ENCODE measurements around the gene JAK3. TPM values are rescaled to one million over a fixed set of nuclear protein-coding genes. Genes with fewer than 3 reads are reported as not detected.

The JAK3 gene
- total RNA-seq, 1 donor from 2014 or later: 1.6 TPM

DNA sequence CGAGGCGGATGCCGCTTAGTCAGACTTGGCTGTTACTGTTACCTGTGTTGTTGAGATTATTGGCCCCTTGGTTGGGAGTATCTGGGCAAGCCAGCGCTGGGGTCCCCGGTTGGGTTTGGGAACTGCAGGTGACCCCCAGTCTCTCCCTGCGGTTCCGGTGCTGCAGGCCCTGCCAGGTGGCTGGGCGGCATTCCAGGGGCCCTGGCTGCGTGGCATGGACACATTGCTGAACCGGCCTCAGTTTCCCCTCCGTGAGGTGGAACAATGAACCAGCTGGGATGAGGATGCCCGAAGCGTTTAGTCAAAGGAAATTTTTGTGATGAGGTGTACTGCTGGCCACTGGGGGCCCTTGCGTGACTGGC is 52.3 kb downstream of the JAK3 start:
- H3K4me3 Mint-ChIP-seq (ENCODE audit: unreplicated experiment): no peak overlapping the region
- H3K36me3 Mint-ChIP-seq (ENCODE audit: unreplicated experiment): no peaks in the 10 kb centered on the region
- peaks cover 18% of the 10 kb centered on the region for H3K27me3 Mint-ChIP-seq (ENCODE audit: unreplicated experiment)
- DNase-seq (ENCODE audit: extremely low spot score, unreplicated experiment): no peak
- H3K27ac Mint-ChIP-seq (ENCODE audit: unreplicated experiment): no peak overlapping the region
- H3K9me3 Mint-ChIP-seq (ENCODE audit: unreplicated experiment): no peaks in the 10 kb centered on the region
- peaks cover 13% of the 10 kb centered on the region for H3K4me1 Mint-ChIP-seq (ENCODE audit: unreplicated experiment)
- TF ChIP-seq, protein P1, sequence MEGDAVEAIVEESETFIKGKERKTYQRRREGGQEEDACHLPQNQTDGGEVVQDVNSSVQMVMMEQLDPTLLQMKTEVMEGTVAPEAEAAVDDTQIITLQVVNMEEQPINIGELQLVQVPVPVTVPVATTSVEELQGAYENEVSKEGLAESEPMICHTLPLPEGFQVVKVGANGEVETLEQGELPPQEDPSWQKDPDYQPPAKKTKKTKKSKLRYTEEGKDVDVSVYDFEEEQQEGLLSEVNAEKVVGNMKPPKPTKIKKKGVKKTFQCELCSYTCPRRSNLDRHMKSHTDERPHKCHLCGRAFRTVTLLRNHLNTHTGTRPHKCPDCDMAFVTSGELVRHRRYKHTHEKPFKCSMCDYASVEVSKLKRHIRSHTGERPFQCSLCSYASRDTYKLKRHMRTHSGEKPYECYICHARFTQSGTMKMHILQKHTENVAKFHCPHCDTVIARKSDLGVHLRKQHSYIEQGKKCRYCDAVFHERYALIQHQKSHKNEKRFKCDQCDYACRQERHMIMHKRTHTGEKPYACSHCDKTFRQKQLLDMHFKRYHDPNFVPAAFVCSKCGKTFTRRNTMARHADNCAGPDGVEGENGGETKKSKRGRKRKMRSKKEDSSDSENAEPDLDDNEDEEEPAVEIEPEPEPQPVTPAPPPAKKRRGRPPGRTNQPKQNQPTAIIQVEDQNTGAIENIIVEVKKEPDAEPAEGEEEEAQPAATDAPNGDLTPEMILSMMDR (IDR thresholded peaks at IDR 0.05): no peak

DNA sequence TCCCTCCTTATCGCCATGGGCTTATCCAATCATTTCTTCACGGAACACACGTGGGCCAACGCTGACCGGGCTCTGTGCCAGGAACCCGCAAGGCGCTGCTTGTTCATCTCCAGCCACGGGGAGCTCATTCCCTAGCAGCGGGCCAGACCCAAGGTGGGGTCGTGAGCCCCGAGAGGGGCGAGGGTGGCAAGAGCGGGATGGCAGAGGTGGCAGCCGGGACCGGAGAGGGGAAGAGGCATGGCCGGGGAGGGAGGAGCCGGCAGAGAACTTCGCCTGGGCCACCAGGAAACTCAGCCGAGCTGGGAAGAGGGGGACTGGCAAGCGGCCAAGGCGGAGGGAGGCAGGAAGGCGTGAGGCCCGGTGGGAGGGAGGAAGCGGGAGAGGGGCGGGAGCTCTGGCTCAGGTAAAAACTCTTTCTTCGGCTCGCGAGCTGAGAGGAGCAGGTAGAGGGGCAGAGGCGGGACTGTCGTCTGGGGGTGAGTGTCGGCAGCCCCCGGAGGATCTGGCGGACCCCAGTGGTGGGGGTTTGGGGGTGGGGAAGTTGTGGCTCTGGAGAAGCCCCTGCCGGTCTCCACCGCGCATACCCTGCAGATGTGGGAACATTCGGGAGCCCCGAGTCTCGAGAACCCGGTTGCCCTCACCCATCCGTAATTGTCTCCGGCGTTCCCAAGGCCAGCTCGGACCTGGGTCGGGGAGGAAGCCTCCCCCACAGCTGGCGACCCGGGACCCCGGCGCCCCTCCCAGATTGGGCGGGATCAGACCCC is 52.9 kb downstream of the JAK3 start, which contains the start of gene B3GNT3:
TSS of gene B3GNT3 (plus strand) at position 408 of the 764 bp plus-strand sequence. CDS start 12,670 bp downstream, outside the sequence.
- H3K27me3 Mint-ChIP-seq (ENCODE audit: unreplicated experiment): peaks cover 18% of the 10 kb centered on the region
- H3K4me1 Mint-ChIP-seq (ENCODE audit: unreplicated experiment): peaks cover 13% of the 10 kb centered on the region
- no peak within 1 kb of the TSS for H3K27ac Mint-ChIP-seq (ENCODE audit: unreplicated experiment)
- no peaks in the 10 kb centered on the region for H3K9me3 Mint-ChIP-seq (ENCODE audit: unreplicated experiment)
- no peak for DNase-seq (ENCODE audit: extremely low spot score, unreplicated experiment)
- H3K36me3 Mint-ChIP-seq (ENCODE audit: unreplicated experiment): no peaks in the 10 kb centered on the region
- TF ChIP-seq, protein P1 (IDR thresholded peaks at IDR 0.05): no peak
- H3K4me3 Mint-ChIP-seq (ENCODE audit: unreplicated experiment): no peak within 1 kb of the TSS

DNA sequence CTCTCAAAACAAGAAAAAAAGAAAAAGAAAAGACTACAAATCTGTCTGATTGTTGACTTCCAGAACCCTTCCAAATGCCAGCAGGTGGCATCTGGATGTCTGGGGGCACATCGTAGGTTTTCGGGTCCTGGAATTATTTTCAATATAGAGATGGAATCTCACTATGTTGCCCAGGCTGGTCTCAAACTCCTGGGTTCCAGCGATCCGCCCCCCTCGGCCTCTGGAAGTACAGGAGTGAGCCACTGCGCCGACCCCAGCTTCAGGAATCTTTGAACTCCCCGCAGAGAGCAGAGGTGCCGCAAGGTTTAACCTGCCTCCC is 53.4 kb downstream of the JAK3 start:
- DNase-seq (ENCODE audit: extremely low spot score, unreplicated experiment): no peak
- Mint-ChIP-seq H3K4me1 (ENCODE audit: unreplicated experiment) (peaks cover 13% of the 10 kb centered on the region), H3K27me3 (ENCODE audit: unreplicated experiment) (peaks cover 18% of the 10 kb centered on the region), H3K4me3 (ENCODE audit: unreplicated experiment) (no peak overlapping the region), H3K36me3 (ENCODE audit: unreplicated experiment) (no peaks in the 10 kb centered on the region), H3K27ac (ENCODE audit: unreplicated experiment) (no peak overlapping the region), H3K9me3 (ENCODE audit: unreplicated experiment) (no peaks in the 10 kb centered on the region)
- TF ChIP-seq, protein P1 (IDR thresholded peaks at IDR 0.05): no peak

GRCh38 chr19:17790059-17790780 is 57.6 kb downstream of the JAK3 start:
- H3K9me3 Mint-ChIP-seq (ENCODE audit: unreplicated experiment): no peaks in the 10 kb centered on the region
- TF ChIP-seq, protein P1 (IDR thresholded peaks at IDR 0.05): no peak
- H3K36me3 Mint-ChIP-seq (ENCODE audit: unreplicated experiment): no peaks in the 10 kb centered on the region
- DNase-seq (ENCODE audit: extremely low spot score, unreplicated experiment): no peak
- H3K27me3 Mint-ChIP-seq (ENCODE audit: unreplicated experiment): peaks cover 15% of the 10 kb centered on the region
- H3K27ac Mint-ChIP-seq (ENCODE audit: unreplicated experiment): no peak overlapping the region
- peaks cover 9% of the 10 kb centered on the region for H3K4me1 Mint-ChIP-seq (ENCODE audit: unreplicated experiment)
- no peak overlapping the region for H3K4me3 Mint-ChIP-seq (ENCODE audit: unreplicated experiment)

GRCh38 chr19:17788632-17789031 is 59.1 kb downstream of the JAK3 start:
- peaks cover 4% of the 10 kb centered on the region for H3K4me1 Mint-ChIP-seq (ENCODE audit: unreplicated experiment)
- TF ChIP-seq, protein P1 (IDR thresholded peaks at IDR 0.05): no peak
- H3K9me3 Mint-ChIP-seq (ENCODE audit: unreplicated experiment): no peaks in the 10 kb centered on the region
- no peak overlapping the region for H3K4me3 Mint-ChIP-seq (ENCODE audit: unreplicated experiment)
- no peak overlapping the region for H3K27ac Mint-ChIP-seq (ENCODE audit: unreplicated experiment)
- H3K36me3 Mint-ChIP-seq (ENCODE audit: unreplicated experiment): no peaks in the 10 kb centered on the region
- DNase-seq (ENCODE audit: extremely low spot score, unreplicated experiment): no peak
- H3K27me3 Mint-ChIP-seq (ENCODE audit: unreplicated experiment): peaks cover 3% of the 10 kb centered on the region

Measured in osteocyte (in vitro differentiated cells).